ENCODE measurements around the gene ZNF644.

The ZNF644 gene

DNA sequence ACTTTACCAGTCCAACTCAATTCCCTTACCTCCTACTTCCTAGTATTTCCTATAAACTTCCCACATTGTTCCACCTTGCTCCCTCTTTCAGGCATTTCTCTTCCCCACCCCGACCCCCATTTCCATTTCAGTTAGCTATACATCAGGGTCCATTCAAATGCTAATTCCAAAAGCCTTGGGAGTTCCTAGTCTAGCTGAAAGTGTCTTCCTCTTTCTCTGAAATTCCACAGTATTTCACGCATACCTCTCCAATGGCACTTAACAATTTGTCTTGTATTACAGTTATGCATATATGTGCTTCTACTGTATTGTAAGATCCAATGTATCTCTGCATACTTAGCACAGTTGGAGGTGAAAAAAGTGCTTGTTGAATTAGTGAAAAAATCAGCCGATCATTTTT is 94.9 kb downstream of the ZNF644 start:
- H3K4me1 ChIP-seq (ENCODE audit: control insufficient read depth, low read depth, low read length), result peaks cover 5% of the 10 kb centered on the region
- no peak overlapping the region for H3K4me3 ChIP-seq (ENCODE audit: low read length)
- H2BK120ac ChIP-seq (ENCODE audit: low read depth, low read length), result no peak overlapping the region
- H3K4ac ChIP-seq (ENCODE audit: low read depth, low read length), result no peak overlapping the region
- H4K8ac ChIP-seq (ENCODE audit: low read depth, low read length), result no peak overlapping the region
- no peak overlapping the region for H4K5ac ChIP-seq (ENCODE audit: low read length)
- peaks cover 3% of the 10 kb centered on the region for H3K79me1 ChIP-seq (ENCODE audit: low read length)
- H3K9ac ChIP-seq (ENCODE audit: low read length), result no peak overlapping the region
- no peak overlapping the region for H2AK5ac ChIP-seq (ENCODE audit: low read length)
- WGBS (ENCODE audit: extremely low coverage, insufficient coverage, low lambda C conversion rate), result no CpG with 5 or more reads among the region's 3 CpGs
- peaks cover 27% of the 10 kb centered on the region for H3K79me2 ChIP-seq (ENCODE audit: control insufficient read depth, insufficient read depth, low read length)
- no peak overlapping the region for H3K23ac ChIP-seq (ENCODE audit: low read length)
- no peak overlapping the region for H3K4me2 ChIP-seq (ENCODE audit: low read length)
- no peak overlapping the region for H2BK15ac ChIP-seq (replicated peaks; ENCODE audit: low read depth)
- H3K27me3 ChIP-seq (ENCODE audit: insufficient read depth, low read length, poor library complexity), result no peaks in the 10 kb centered on the region
- DNase-seq, result peak; percentile 68
- H2BK5ac ChIP-seq (ENCODE audit: low read length), result no peak overlapping the region
- no peak overlapping the region for H3K27ac ChIP-seq (ENCODE audit: low read depth, low read length)
- H3K18ac ChIP-seq (ENCODE audit: low read length), result no peak overlapping the region
- no peak overlapping the region for H3K56ac ChIP-seq (ENCODE audit: low read length)
- H3K36me3 ChIP-seq (ENCODE audit: control insufficient read depth, insufficient read depth, low read length), result no peaks in the 10 kb centered on the region

DNA sequence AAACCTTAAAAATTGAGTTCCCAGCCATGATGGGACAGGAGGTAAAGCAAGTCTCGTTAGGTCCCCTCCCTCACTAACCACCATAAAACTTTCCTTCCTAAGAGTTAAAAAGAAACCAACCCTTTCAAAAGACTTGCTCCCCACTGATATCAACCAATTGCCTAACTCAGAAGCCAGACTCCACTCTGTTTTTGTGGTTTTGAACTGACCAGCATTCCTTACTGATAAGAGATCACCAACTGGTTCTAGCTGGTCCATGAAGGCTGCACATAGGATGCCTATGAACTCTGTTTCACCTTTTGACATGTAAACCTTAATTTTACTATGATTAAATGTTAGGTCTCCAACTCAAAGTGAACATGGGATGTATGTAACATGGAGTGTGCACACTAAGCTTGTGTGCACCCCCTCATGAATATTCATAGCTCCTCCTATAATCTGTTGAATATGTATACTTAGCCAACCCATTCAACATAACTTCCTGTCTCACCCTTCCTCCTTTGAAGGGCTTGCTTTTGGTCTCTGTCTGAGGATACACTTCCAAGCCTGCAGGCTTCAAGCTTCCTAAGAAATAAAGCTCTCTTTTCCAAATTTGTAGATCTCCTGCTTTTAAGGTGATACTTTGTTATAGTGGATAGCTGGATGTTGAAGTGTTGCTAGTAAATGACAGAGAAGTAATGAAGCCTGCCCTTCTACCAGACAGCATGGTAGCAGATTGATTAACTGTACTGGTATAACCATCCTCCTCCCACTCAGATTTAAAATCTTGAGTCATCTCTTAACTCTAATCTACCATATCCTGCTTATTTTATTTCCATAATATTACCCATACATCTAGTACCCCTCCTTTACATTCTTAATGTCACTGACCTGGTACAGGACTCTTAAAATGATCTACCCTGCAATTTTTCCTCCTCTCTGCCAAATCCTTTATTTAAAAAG is 95.6 kb downstream of the ZNF644 start:
- no peak overlapping the region for H2BK120ac ChIP-seq (ENCODE audit: low read depth, low read length)
- H4K5ac ChIP-seq (ENCODE audit: low read length), result no peak overlapping the region
- H4K8ac ChIP-seq (ENCODE audit: low read depth, low read length), result no peak overlapping the region
- no CpG with 5 or more reads among the region's 1 CpG for WGBS (ENCODE audit: extremely low coverage, insufficient coverage, low lambda C conversion rate)
- no peak overlapping the region for H2BK15ac ChIP-seq (replicated peaks; ENCODE audit: low read depth)
- no peak overlapping the region for H2BK5ac ChIP-seq (ENCODE audit: low read length)
- peak; percentile 90 for DNase-seq
- no peak overlapping the region for H3K18ac ChIP-seq (ENCODE audit: low read length)
- H3K79me2 ChIP-seq (ENCODE audit: control insufficient read depth, insufficient read depth, low read length), result peaks cover 27% of the 10 kb centered on the region
- H3K27me3 ChIP-seq (ENCODE audit: insufficient read depth, low read length, poor library complexity), result no peaks in the 10 kb centered on the region
- no peak overlapping the region for H3K4me3 ChIP-seq (ENCODE audit: low read length)
- H3K4me2 ChIP-seq (ENCODE audit: low read length), result no peak overlapping the region
- H3K4me1 ChIP-seq (ENCODE audit: control insufficient read depth, low read depth, low read length), result peaks cover 5% of the 10 kb centered on the region
- no peaks in the 10 kb centered on the region for H3K36me3 ChIP-seq (ENCODE audit: control insufficient read depth, insufficient read depth, low read length)
- H3K9ac ChIP-seq (ENCODE audit: low read length), result no peak overlapping the region
- peak overlapping the region; percentile 81 for H3K27ac ChIP-seq (ENCODE audit: low read depth, low read length)
- no peak overlapping the region for H3K23ac ChIP-seq (ENCODE audit: low read length)
- H2AK5ac ChIP-seq (ENCODE audit: low read length), result no peak overlapping the region
- H3K4ac ChIP-seq (ENCODE audit: low read depth, low read length), result no peak overlapping the region
- no peak overlapping the region for H3K56ac ChIP-seq (ENCODE audit: low read length)
- peaks cover 3% of the 10 kb centered on the region for H3K79me1 ChIP-seq (ENCODE audit: low read length)

DNA sequence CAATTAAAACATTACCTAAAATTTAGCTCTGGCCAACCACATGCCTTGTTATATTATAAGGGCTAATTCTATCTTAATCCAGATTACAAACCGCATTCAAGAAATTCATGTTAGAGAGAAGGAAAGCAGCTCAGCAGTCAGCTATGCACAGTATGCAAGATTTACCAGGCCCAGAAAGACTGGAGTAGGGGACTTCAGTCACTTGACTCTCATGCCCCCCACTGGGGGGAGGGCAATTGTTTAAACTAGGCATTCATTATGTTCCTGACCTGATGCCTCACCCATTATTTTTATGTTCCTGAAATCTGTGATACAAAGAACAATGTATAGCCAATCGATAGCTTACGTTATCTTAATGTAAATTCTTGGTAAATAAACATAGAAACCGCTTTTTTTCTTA is 96.9 kb downstream of the ZNF644 start:
- Histone ChIP-seq H3K9ac (ENCODE audit: low read length) (no peak overlapping the region), H3K23ac (ENCODE audit: low read length) (no peak overlapping the region), H3K27ac (ENCODE audit: low read depth, low read length) (no peak overlapping the region), H2BK120ac (ENCODE audit: low read depth, low read length) (no peak overlapping the region), H3K36me3 (ENCODE audit: control insufficient read depth, insufficient read depth, low read length) (no peaks in the 10 kb centered on the region), H3K27me3 (ENCODE audit: insufficient read depth, low read length, poor library complexity) (no peaks in the 10 kb centered on the region), H3K4me2 (ENCODE audit: low read length) (no peak overlapping the region), H3K4me1 (ENCODE audit: control insufficient read depth, low read depth, low read length) (peaks cover 5% of the 10 kb centered on the region), H2BK5ac (ENCODE audit: low read length) (no peak overlapping the region), H2BK15ac (replicated peaks; ENCODE audit: low read depth) (no peak overlapping the region), H4K5ac (ENCODE audit: low read length) (no peak overlapping the region), H3K4ac (ENCODE audit: low read depth, low read length) (no peak overlapping the region), H4K8ac (ENCODE audit: low read depth, low read length) (no peak overlapping the region), H3K56ac (ENCODE audit: low read length) (no peak overlapping the region), H3K4me3 (ENCODE audit: low read length) (no peak overlapping the region), H3K79me1 (ENCODE audit: low read length) (peaks cover 3% of the 10 kb centered on the region), H3K18ac (ENCODE audit: low read length) (no peak overlapping the region), H2AK5ac (ENCODE audit: low read length) (no peak overlapping the region), H3K79me2 (ENCODE audit: control insufficient read depth, insufficient read depth, low read length) (peaks cover 27% of the 10 kb centered on the region)
- peak; percentile 92 for DNase-seq
- no CpG with 5 or more reads among the region's 4 CpGs for WGBS (ENCODE audit: extremely low coverage, insufficient coverage, low lambda C conversion rate)

DNA sequence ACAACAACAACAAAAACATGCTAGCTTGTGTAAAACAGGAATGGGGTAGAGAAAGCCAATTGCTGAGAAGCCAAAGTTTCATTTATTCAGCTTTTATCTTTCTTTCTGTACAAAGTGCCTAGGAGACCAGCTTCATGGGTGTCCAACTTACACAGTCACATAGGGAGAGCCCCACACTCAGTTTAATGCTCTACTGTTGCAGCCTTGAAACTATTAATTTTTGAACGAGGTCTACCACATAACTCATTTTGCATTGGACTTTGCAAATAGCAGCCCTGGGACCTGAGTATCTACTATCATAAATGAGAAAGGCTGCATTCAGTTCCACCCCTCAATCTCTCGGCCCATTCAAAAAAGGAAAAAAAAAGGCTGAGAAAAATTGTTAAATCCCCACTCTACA is 98.8 kb downstream of the ZNF644 start:
- H3K56ac ChIP-seq (ENCODE audit: low read length), result no peak overlapping the region
- no peak overlapping the region for H3K23ac ChIP-seq (ENCODE audit: low read length)
- no peak overlapping the region for H3K18ac ChIP-seq (ENCODE audit: low read length)
- no peak overlapping the region for H3K4ac ChIP-seq (ENCODE audit: low read depth, low read length)
- no CpG with 5 or more reads among the region's 2 CpGs for WGBS (ENCODE audit: extremely low coverage, insufficient coverage, low lambda C conversion rate)
- no peaks in the 10 kb centered on the region for H3K27me3 ChIP-seq (ENCODE audit: insufficient read depth, low read length, poor library complexity)
- H3K4me3 ChIP-seq (ENCODE audit: low read length), result no peak overlapping the region
- H4K8ac ChIP-seq (ENCODE audit: low read depth, low read length), result no peak overlapping the region
- H3K79me1 ChIP-seq (ENCODE audit: low read length), result peaks cover 3% of the 10 kb centered on the region
- peaks cover 5% of the 10 kb centered on the region for H3K4me1 ChIP-seq (ENCODE audit: control insufficient read depth, low read depth, low read length)
- no peak overlapping the region for H3K9ac ChIP-seq (ENCODE audit: low read length)
- peaks cover 27% of the 10 kb centered on the region for H3K79me2 ChIP-seq (ENCODE audit: control insufficient read depth, insufficient read depth, low read length)
- H2AK5ac ChIP-seq (ENCODE audit: low read length), result no peak overlapping the region
- H3K27ac ChIP-seq (ENCODE audit: low read depth, low read length), result no peak overlapping the region
- no peaks in the 10 kb centered on the region for H3K36me3 ChIP-seq (ENCODE audit: control insufficient read depth, insufficient read depth, low read length)
- H2BK120ac ChIP-seq (ENCODE audit: low read depth, low read length), result no peak overlapping the region
- no peak overlapping the region for H2BK15ac ChIP-seq (replicated peaks; ENCODE audit: low read depth)
- no peak for DNase-seq
- no peak overlapping the region for H2BK5ac ChIP-seq (ENCODE audit: low read length)
- H3K4me2 ChIP-seq (ENCODE audit: low read length), result no peak overlapping the region
- no peak overlapping the region for H4K5ac ChIP-seq (ENCODE audit: low read length)

DNA sequence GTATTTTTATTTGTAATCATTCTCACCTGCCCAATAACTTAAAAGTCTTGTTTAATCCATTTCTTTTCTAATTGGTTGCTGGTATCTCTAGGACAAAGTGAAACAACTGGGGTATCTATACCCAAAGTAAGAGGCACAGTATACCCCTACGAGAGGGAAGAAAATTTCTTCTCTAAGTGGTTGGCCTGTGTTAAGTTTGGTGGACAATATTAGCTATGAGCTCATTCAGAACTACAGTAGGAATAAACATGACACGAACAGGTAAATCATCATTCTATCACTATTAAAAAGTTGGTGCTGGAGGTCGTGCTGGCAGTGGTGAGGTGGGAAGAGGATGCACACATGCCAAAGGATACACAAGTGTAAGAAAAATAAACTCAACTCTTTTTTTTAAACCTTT is 99.6 kb downstream of the ZNF644 start:
- no peak overlapping the region for H3K4me3 ChIP-seq (ENCODE audit: low read length)
- no peak overlapping the region for H2BK15ac ChIP-seq (replicated peaks; ENCODE audit: low read depth)
- no CpG with 5 or more reads among the region's 3 CpGs for WGBS (ENCODE audit: extremely low coverage, insufficient coverage, low lambda C conversion rate)

More for the DNA sequence above, 99.6 kb downstream of the ZNF644 start:
- Histone ChIP-seq H3K9ac (ENCODE audit: low read length) (no peak overlapping the region), H2AK5ac (ENCODE audit: low read length) (no peak overlapping the region), H3K4me2 (ENCODE audit: low read length) (no peak overlapping the region), H3K27me3 (ENCODE audit: insufficient read depth, low read length, poor library complexity) (no peaks in the 10 kb centered on the region), H3K4me1 (ENCODE audit: control insufficient read depth, low read depth, low read length) (peaks cover 5% of the 10 kb centered on the region), H4K8ac (ENCODE audit: low read depth, low read length) (no peak overlapping the region), H2BK5ac (ENCODE audit: low read length) (no peak overlapping the region), H3K23ac (ENCODE audit: low read length) (no peak overlapping the region), H3K36me3 (ENCODE audit: control insufficient read depth, insufficient read depth, low read length) (no peaks in the 10 kb centered on the region), H3K18ac (ENCODE audit: low read length) (no peak overlapping the region), H3K79me1 (ENCODE audit: low read length) (peaks cover 3% of the 10 kb centered on the region), H2BK120ac (ENCODE audit: low read depth, low read length) (no peak overlapping the region), H3K56ac (ENCODE audit: low read length) (no peak overlapping the region), H3K79me2 (ENCODE audit: control insufficient read depth, insufficient read depth, low read length) (peaks cover 27% of the 10 kb centered on the region), H3K27ac (ENCODE audit: low read depth, low read length) (no peak overlapping the region), H4K5ac (ENCODE audit: low read length) (no peak overlapping the region), H3K4ac (ENCODE audit: low read depth, low read length) (no peak overlapping the region)
- DNase-seq, result no peak

Measured in mesendoderm (in vitro differentiated cells).